Thymus (tissue), 14 donors: ENCODE measurements around the gene MAP4. TPM values are rescaled to one million over a fixed set of nuclear protein-coding genes. Genes with fewer than 3 reads are reported as not detected.
A peak's percentile ranks its signal among the peaks of the same experiment; 100 is the strongest.
"Not testable (repeated sequence)": the region's sequence is repeated elsewhere in the genome, so short reads cannot be mapped to it uniquely, and the experiment has no call there.

Experiments used
- DNase-seq, 9 donors: peaks; one replicate each; pipeline ENCODE4 v3.0.0-alpha.2; 2013; ENCODE audit warnings: low spot score in 9 of 9, low read depth in 6 of 9, missing footprints in 1 of 9
- H3K27ac ChIP-seq, 2 donors: one replicate each; pipeline ENCODE4 v1.5.1; 2013; ENCODE audit warnings: control low read depth in 1 of 2, low read depth in 1 of 2, low read length in 1 of 2, mild to moderate bottlenecking in 1 of 2, moderate library complexity in 1 of 2
- H3K27me3 ChIP-seq, 2 donors: one replicate each; pipeline ENCODE4 v1.5.1; 2013; ENCODE audit warnings: low read length in 1 of 2; ENCODE audit not compliant: control insufficient read depth in 2 of 2, insufficient read depth in 1 of 2
- H3K36me3 ChIP-seq, 2 donors: one replicate each; pipeline ENCODE4 v1.5.1; 2013; ENCODE audit warnings: low read length in 1 of 2, mild to moderate bottlenecking in 1 of 2, moderate library complexity in 1 of 2; ENCODE audit not compliant: control insufficient read depth in 2 of 2, insufficient read depth in 2 of 2
- H3K4me1 ChIP-seq, 2 donors: one replicate each; pipeline ENCODE4 v1.5.1; 2013; ENCODE audit warnings: low read length in 2 of 2; ENCODE audit not compliant: control insufficient read depth in 2 of 2, insufficient read depth in 2 of 2
- H3K4me3 ChIP-seq, 2 donors: one replicate each; pipeline ENCODE4 v1.5.1; 2013; ENCODE audit warnings: low read length in 2 of 2, control low read depth in 1 of 2, mild to moderate bottlenecking in 1 of 2
- H3K9me3 ChIP-seq, 2 donors: one replicate each; pipeline ENCODE4 v1.5.1; 2013; ENCODE audit warnings: low read length in 1 of 2, mild to moderate bottlenecking in 1 of 2; ENCODE audit not compliant: control insufficient read depth in 2 of 2, insufficient read depth in 1 of 2
- WGBS: extraction: QIAGEN DNeasy Blood & Tissue Kit; methylation state at CpG from one replicate; pipeline ENCODE4 v1.1.7; 2013; 5-methylcytosine and 5-hydroxymethylcytosine counted together
- long read RNA-seq, 10 donors: transcript quantifications; one replicate each; lab custom pipeline, GENCODE V29; 2026
- polyA plus RNA-seq: library from polyadenylated mRNA; stranded (reverse); fragments of 200-250 nt; gene quantifications from one replicate; pipeline ENCODE4 v1.2.3, GENCODE V29; 2013
- total RNA-seq: library from RNA; stranded (reverse); fragments of 120-200 nt; gene quantifications from one replicate; pipeline ENCODE4 v1.2.4, GENCODE V29; 2013
- donor health status: healthy.

Gene MAP4, protein sequence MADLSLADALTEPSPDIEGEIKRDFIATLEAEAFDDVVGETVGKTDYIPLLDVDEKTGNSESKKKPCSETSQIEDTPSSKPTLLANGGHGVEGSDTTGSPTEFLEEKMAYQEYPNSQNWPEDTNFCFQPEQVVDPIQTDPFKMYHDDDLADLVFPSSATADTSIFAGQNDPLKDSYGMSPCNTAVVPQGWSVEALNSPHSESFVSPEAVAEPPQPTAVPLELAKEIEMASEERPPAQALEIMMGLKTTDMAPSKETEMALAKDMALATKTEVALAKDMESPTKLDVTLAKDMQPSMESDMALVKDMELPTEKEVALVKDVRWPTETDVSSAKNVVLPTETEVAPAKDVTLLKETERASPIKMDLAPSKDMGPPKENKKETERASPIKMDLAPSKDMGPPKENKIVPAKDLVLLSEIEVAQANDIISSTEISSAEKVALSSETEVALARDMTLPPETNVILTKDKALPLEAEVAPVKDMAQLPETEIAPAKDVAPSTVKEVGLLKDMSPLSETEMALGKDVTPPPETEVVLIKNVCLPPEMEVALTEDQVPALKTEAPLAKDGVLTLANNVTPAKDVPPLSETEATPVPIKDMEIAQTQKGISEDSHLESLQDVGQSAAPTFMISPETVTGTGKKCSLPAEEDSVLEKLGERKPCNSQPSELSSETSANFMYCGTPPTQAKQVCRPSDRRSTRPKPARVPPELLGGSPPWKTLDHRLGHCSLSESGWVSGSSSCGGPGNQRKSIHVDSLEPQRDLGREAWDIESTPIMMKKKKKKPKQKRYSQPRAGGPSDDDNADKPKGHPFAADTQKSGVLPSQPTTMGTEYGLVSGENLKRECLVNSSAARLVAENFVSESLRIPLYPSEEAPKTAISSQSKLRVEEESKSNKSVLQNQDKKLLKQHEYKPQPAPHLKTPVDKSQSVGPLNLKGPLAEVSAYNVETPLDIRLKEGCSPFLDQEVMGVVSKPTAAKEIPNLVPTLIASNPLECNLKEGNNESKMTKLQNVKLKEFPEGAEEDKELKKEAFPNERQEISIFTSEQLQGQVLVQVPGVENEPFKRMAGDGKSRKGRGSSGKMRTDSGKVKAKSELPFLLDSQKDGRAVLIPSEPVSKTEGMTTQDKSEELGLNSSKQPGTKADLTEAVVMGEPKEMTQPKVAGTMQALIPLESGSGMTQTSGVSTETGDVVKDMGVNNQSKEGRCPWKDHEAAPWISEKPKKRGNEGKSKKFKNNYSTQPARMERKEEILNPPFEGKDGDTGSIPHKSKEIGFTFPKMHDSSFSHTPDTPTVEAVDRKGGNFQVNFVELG (N-terminal part only)
- total RNA-seq, result 22.3 TPM
- 49.8 TPM for polyA plus RNA-seq
- long read RNA-seq, donor 1, result 0 reads
- long read RNA-seq, donor 2, full-length matches to known transcripts, result 2 of 24 reads
- long read RNA-seq, donor 2, partial matches to known transcripts, result 22 of 24 reads
- long read RNA-seq, donor 2, other reads (novel, unspliced or antisense), result 0 of 24 reads
- long read RNA-seq, donor 3, partial matches to known transcripts, result 20 of 20 reads
- long read RNA-seq, donor 3, other reads (novel, unspliced or antisense), result 0 of 20 reads
- long read RNA-seq, donor 4, full-length matches to known transcripts, result 1 of 14 reads
- long read RNA-seq, donor 4, partial matches to known transcripts, result 13 of 14 reads
- long read RNA-seq, donor 4, other reads (novel, unspliced or antisense), result 0 of 14 reads
- long read RNA-seq, donor 5, partial matches to known transcripts, result 31 of 31 reads
- long read RNA-seq, donor 5, other reads (novel, unspliced or antisense), result 0 of 31 reads
- long read RNA-seq, donor 6, partial matches to known transcripts, result 0 of 2 reads
- long read RNA-seq, donor 6, other reads (novel, unspliced or antisense), result 0 of 2 reads
- long read RNA-seq, donor 7, partial matches to known transcripts, result 5 of 6 reads
- long read RNA-seq, donor 7, other reads (novel, unspliced or antisense), result 0 of 6 reads
- long read RNA-seq, donor 8, partial matches to known transcripts, result 23 of 23 reads
- long read RNA-seq, donor 8, other reads (novel, unspliced or antisense), result 0 of 23 reads
- long read RNA-seq, donor 9, partial matches to known transcripts, result 17 of 17 reads
- long read RNA-seq, donor 9, other reads (novel, unspliced or antisense), result 0 of 17 reads
- long read RNA-seq, donor 10, partial matches to known transcripts, result 33 of 34 reads
- long read RNA-seq, donor 10, other reads (novel, unspliced or antisense), result 0 of 34 reads

DNA sequence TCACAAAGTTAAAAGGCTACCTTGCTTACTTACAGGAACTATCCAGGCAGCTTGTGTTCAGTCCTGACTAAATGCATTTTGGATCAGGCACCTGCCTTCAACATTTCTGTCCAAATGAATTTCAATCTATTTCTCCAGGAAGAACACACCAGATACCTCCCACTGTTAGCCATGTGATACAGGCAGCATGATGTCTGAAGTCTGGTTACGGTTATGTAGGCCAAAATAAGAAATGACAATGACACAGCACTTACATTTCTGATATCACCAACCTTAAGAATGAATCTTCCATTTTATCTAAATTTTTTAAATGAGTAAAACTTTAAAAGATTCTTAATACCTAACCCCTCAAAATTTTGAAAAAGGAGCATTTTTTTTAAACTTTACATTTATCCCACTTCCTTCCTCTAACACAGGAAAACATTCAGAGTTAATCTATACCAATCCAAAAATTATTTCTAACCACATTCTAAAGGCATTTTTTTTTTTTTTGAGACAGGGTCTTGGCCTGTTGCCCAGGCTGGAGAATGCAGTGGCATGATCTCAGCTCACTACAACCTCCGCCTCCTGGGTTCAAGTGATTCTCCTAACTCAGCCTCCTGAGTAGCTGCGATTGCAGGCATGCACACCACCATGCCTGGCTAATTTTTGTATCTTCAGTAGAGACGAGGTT, at the start of gene MAP4:
Gene MAP4, minus strand, starts transcription at position 116 of the 673 bp plus-strand sequence. CDS start 17,556 bp downstream, outside the sequence.
- no peak within 1 kb of the TSS for H3K4me3 ChIP-seq
- DNase-seq, result peak in 1 of 9 donors; percentile 51
- 68% methylated on average over 4 of the region's 4 CpGs for WGBS
- H3K27ac ChIP-seq, result peak within 1 kb of the TSS in 1 of 2 donors; percentile 72
- H3K36me3 ChIP-seq, result no peaks in the 10 kb centered on the region
- H3K4me1 ChIP-seq, result peaks cover 37 to 40% of the 10 kb centered on the region in 2 donors
- H3K27me3 ChIP-seq, result no peaks in the 10 kb centered on the region
- H3K9me3 ChIP-seq, result no peaks in the 10 kb centered on the region

DNA sequence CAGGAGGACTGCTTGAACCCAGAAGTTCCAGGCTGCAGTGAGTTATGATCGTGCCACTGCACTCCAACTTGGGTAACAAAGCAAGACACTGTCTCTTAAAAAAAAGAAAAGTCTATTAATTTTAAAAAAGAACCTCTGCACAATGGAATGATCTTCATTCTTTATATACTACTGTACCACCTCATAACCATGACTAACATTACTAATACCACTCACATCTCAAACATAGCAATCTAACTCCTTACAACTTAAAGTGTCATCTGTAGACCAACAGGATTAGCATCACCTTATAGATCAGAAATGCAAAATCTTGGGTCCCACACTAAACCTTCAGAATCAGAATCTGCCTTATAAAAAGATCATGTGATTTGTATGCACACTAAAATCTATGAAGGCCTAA, 48.8 kb upstream of the MAP4 start:
- Histone ChIP-seq H3K4me3 (no peak overlapping the region), H3K27me3 (no peaks in the 10 kb centered on the region), H3K4me1 (no peaks in the 10 kb centered on the region), H3K36me3 (no peaks in the 10 kb centered on the region), H3K27ac (no peak overlapping the region), H3K9me3 (peaks cover 0 to 3% of the 10 kb centered on the region in 2 donors)
- no peak for DNase-seq
- WGBS, result 96% methylated on average over 1 of the region's 1 CpG

DNA sequence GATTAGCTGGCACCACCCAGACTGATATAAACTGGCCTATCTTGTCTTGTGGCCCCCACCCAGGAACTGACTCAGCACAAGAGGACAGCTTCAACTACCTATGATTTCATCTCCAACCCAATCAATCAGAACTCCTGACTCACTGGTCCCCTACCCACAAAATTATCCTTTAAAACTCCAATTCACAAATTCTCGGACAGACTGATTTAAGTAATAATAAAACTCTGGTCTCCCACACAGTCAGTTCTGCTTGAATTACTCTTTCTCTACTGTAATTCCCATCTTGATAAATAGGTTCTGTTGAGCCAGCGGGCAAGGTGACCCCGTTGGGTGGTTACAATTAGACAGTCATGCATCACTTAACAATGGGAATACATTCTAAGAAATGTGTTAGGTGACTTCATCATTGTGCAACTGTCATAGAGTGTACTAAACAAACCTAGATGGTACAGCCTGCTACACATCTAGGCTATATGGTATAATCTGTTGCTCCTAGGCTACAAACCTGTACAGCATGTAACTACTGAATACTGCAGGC, 48.1 kb upstream of the MAP4 start:
- 95% methylated on average over 3 of the region's 3 CpGs for WGBS
- Histone ChIP-seq H3K27ac (no peak overlapping the region), H3K36me3 (no peaks in the 10 kb centered on the region), H3K4me3 (no peak overlapping the region), H3K4me1 (no peaks in the 10 kb centered on the region), H3K27me3 (no peaks in the 10 kb centered on the region), H3K9me3 (peaks cover 0 to 3% of the 10 kb centered on the region in 2 donors)
- no peak for DNase-seq

DNA sequence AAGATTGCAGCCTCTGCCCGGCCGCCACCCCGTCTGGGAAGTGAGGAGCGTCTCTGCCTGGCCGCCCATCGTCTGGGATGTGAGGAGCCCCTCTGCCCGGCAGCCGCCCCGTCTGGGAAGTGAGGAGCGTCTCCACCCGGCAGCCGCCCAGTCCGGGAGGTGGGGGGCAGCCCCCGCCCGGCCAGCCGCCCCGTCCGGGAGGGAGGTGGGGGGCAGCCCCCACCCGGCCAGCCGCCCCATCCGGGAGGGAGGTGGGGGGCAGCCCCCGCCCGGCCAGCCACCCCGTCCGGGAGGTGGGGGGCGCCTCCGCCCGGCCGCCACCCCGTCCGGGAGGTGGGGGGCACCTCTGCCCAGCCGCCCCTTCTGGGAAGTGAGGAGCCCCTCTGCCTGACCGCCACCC, 45.4 kb upstream of the MAP4 start:
- H3K4me3 ChIP-seq, DNase-seq, H3K36me3 ChIP-seq, H3K27me3 ChIP-seq, H3K4me1 ChIP-seq, H3K27ac ChIP-seq, H3K9me3 ChIP-seq: not testable (repeated sequence)
- 96% methylated on average over 29 of the region's 33 CpGs for WGBS

DNA sequence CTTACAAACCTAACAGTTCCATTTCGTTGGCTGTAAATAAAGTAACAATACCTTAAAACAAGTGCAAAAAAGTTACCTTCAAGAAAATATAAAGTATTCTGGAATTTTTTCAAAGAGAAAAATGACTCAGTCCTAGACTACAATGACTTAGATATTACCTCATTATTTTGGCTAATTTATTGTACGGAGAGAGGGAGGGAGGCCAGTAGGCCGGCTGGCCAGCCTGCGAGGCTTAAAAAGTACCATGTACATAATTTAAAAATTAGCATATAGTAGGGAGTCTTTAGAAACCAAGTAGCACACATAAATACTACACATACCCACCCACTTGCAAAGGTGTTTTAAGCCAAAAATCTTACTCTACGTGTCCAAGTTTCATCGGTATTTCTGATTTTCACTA, 41.9 kb upstream of the MAP4 start:
- H3K4me1 ChIP-seq, result peaks cover 0 to 3% of the 10 kb centered on the region in 2 donors
- H3K27ac ChIP-seq, result no peak overlapping the region
- no peak overlapping the region for H3K4me3 ChIP-seq
- 96% methylated on average over 6 of the region's 6 CpGs for WGBS
- DNase-seq, result no peak
- H3K27me3 ChIP-seq, result no peaks in the 10 kb centered on the region
- H3K9me3 ChIP-seq, result peaks cover 0 to 3% of the 10 kb centered on the region in 2 donors
- H3K36me3 ChIP-seq, result no peaks in the 10 kb centered on the region

DNA sequence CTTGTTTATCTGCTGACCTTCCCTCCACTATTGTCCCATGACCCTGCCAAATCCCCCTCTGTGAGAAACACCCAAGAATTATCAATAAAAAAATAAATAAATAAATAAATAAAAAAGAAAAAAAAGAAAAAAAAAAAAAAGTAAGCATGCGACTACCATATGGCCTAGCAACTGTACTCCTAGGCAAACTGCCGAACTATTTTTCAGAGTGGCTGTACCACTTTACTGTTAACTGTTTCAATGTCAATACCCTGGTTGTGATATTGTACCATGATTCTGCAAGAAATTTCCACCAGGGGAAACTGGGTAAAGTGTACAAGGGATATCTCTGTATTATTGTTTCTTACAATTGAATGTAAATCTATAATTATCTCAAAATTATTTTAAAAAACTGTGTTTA, 41.3 kb upstream of the MAP4 start:
- DNase-seq, result no peak
- 97% methylated on average over 2 of the region's 2 CpGs for WGBS
- Histone ChIP-seq H3K9me3 (peaks cover 0 to 3% of the 10 kb centered on the region in 2 donors), H3K36me3 (no peaks in the 10 kb centered on the region), H3K27ac (no peak overlapping the region), H3K4me3 (no peak overlapping the region), H3K27me3 (no peaks in the 10 kb centered on the region), H3K4me1 (peaks cover 0 to 3% of the 10 kb centered on the region in 2 donors)

DNA sequence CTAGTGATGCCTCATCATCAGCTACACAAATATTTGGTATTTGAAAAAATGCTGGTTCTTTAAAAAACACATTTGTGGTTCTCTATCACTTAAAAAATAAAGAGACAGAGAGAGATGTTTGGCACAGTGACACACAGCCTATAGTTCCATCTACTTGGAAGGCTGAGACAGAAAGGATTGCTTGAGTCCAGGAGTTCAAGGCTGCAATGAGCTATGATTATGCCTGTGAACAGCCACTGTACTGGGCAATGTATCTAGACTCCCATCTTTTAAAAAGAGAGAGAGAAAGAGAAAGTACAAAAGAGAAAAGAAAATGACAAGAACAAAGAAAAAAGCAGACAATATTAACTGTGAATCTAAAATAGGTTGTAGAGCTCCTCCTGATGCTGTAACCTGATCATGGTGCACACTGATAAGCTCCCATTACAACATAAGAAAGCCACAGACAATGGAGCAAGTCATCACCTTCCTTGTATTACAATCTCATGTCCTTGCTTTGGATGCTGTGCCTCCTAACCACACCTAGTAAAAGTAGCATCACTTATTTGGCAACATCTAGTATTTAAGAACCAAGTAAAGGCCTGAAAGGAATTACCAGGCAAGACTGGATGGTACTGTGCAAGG, 31.7 kb upstream of the MAP4 start:
- Histone ChIP-seq H3K27me3 (no peaks in the 10 kb centered on the region), H3K4me1 (no peaks in the 10 kb centered on the region), H3K4me3 (no peak overlapping the region), H3K27ac (no peak overlapping the region), H3K9me3 (no peaks in the 10 kb centered on the region), H3K36me3 (peaks cover 0 to 2% of the 10 kb centered on the region in 2 donors)
- DNase-seq, result no peak
